ENCODE results near the gene TARM1.

The TARM1 gene

GRCh38 chr19:54081032-54081431, at the start of gene TARM1:
TARM1 (minus strand) TSS chr19:54081365; CDS start chr19:54081340, 25 bp downstream.
- no peak for DNase-seq (ENCODE audit: low read depth)

- no peak for DNase-seq (ENCODE audit: low read depth)
These were observed 48.4 kb upstream of the TARM1 start for GRCh38 chr19:54129617-54129996.

GRCh38 chr19:54128796-54129616, 47.8 kb upstream of the TARM1 start:
- DNase-seq (ENCODE audit: low read depth), result no peak

GRCh38 chr19:54128441-54128725, 47.2 kb upstream of the TARM1 start:
- no peak for DNase-seq (ENCODE audit: low read depth)

GRCh38 chr19:54127688-54128440, 46.7 kb upstream of the TARM1 start:
- DNase-seq (ENCODE audit: low read depth), result no peak

GRCh38 chr19:54125713-54126112, 44.5 kb upstream of the TARM1 start:
- no peak for DNase-seq (ENCODE audit: low read depth)

GRCh38 chr19:54124393-54124792, 43.2 kb upstream of the TARM1 start:
- DNase-seq (ENCODE audit: low read depth), result no peak

GRCh38 chr19:54123682-54124081, 42.5 kb upstream of the TARM1 start:
- no peak for DNase-seq (ENCODE audit: low read depth)

- DNase-seq (ENCODE audit: low read depth), result no peak
These were observed 40.1 kb upstream of the TARM1 start for GRCh38 chr19:54121259-54121658.

GRCh38 chr19:54115109-54116063, 34.2 kb upstream of the TARM1 start, which contains the start of the genes PRPF31 and TFPT:
PRPF31 (plus strand) TSS chr19:54115754; CDS start chr19:54118279, 2,525 bp downstream.
TFPT (minus strand) TSS chr19:54115657; CDS start chr19:54115269, 388 bp downstream.
- DNase-seq (ENCODE audit: low read depth), result peak; percentile 89

- DNase-seq (ENCODE audit: low read depth), result peak; percentile 13
These were observed 33.4 kb upstream of the TARM1 start for GRCh38 chr19:54114340-54115108.

- DNase-seq (ENCODE audit: low read depth), result no peak
These were observed 28.5 kb upstream of the TARM1 start for GRCh38 chr19:54109651-54110050.

- DNase-seq (ENCODE audit: low read depth), result no peak
These were observed 27.3 kb upstream of the TARM1 start for GRCh38 chr19:54108496-54108895.

GRCh38 chr19:54107876-54108490, 26.8 kb upstream of the TARM1 start:
- DNase-seq (ENCODE audit: low read depth), result no peak

GRCh38 chr19:54106716-54107115, 25.6 kb upstream of the TARM1 start:
- no peak for DNase-seq (ENCODE audit: low read depth)

GRCh38 chr19:54105796-54106195, 24.6 kb upstream of the TARM1 start:
- no peak for DNase-seq (ENCODE audit: low read depth)

- no peak for DNase-seq (ENCODE audit: low read depth)
These were observed 24.0 kb upstream of the TARM1 start for GRCh38 chr19:54104998-54105715.

GRCh38 chr19:54102421-54103169, 21.4 kb upstream of the TARM1 start, which contains the start of gene NDUFA3:
NDUFA3 (plus strand) TSS chr19:54102855; CDS start chr19:54102879, 24 bp downstream.
- peak; percentile 97 for DNase-seq (ENCODE audit: low read depth)

GRCh38 chr19:54100561-54100960, 19.4 kb upstream of the TARM1 start, which contains the start of gene OSCAR:
OSCAR (minus strand) TSS chr19:54100803; CDS start chr19:54100792, 11 bp downstream.
- no peak for DNase-seq (ENCODE audit: low read depth)
